Stimulated activated naive CD8-positive, alpha-beta T cell treated with anti-CD3 and anti-CD28 coated beads, Interleukin-15, amount 100 ng/mL, for 72 hours (primary cell): Measurements from ENCODE around the gene CEP83.

Experiments
- ATAC-seq: fragments of 150-1000 bp; cut with Tn5 transposase; 2 replicates; pipeline ENCODE4 v1.10.0; 2021; ENCODE audit warnings: mild to moderate bottlenecking, moderate library complexity
- DNase-seq, 2 donors: peaks; one replicate each; pipeline ENCODE4 v3.0.0; 2021 to 2022
- H3K27ac Mint-ChIP-seq, 2 donors: one replicate each; pipeline ENCODE4 v1.8.0; 2022; ENCODE audit warnings: mild to moderate bottlenecking in 2 of 2, mixed read lengths in 2 of 2, moderate library complexity in 2 of 2
- H3K27me3 Mint-ChIP-seq: one replicate; pipeline ENCODE4 v1.8.0; 2022; ENCODE audit warnings: mixed read lengths
- H3K4me1 Mint-ChIP-seq: one replicate; pipeline ENCODE4 v1.8.0; 2022; ENCODE audit warnings: mild to moderate bottlenecking, mixed read lengths
- H3K4me3 Mint-ChIP-seq, 2 donors: one replicate each; pipeline ENCODE4 v1.8.0; 2022; ENCODE audit warnings: mild to moderate bottlenecking in 2 of 2, mixed read lengths in 2 of 2, moderate library complexity in 1 of 2
- H3K9me3 Mint-ChIP-seq, 2 donors: one replicate each; pipeline ENCODE4 v1.8.0; 2022; ENCODE audit warnings: mixed read lengths in 2 of 2

Gene CEP83

DNA sequence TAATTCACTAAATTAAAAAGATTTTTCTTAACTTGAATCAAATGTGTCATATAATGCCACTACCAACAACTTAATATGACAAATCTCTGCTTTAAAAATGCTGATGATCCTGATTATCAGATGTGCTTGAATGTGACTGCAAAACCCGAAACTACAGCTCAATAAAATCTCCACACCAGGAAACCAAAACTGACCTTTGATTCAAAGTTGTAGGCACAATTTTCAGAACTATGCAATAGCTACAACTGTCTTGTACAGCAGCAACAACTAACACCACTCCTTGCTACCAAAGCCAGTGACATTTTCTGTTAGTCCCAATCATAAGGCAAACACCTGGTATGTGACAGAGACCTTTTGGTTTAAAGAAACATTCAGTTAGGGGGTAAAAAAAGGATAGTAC, 147.3 kb downstream of the CEP83 start:
- peaks cover 13% of the 10 kb centered on the region for H3K4me1 Mint-ChIP-seq
- no peak overlapping the region for H3K4me3 Mint-ChIP-seq
- no peak overlapping the region for H3K27ac Mint-ChIP-seq
- H3K27me3 Mint-ChIP-seq: no peaks in the 10 kb centered on the region
- no peak for DNase-seq
- H3K9me3 Mint-ChIP-seq: peaks cover 5 to 21% of the 10 kb centered on the region in 2 donors
- no peak for ATAC-seq

- Mint-ChIP-seq H3K27ac (no peak overlapping the region), H3K9me3 (peaks cover 0 to 3% of the 10 kb centered on the region in 2 donors), H3K4me3 (no peak overlapping the region), H3K27me3 (no peaks in the 10 kb centered on the region), H3K4me1 (peaks cover 40% of the 10 kb centered on the region)
- DNase-seq (no peak), ATAC-seq (no peak)
Measured at GRCh38 chr12:94309373-94309772, 150.3 kb downstream of the CEP83 start.

- DNase-seq: no peak
Measured at GRCh38 chr12:94308612-94309011, 151.1 kb downstream of the CEP83 start.

DNA sequence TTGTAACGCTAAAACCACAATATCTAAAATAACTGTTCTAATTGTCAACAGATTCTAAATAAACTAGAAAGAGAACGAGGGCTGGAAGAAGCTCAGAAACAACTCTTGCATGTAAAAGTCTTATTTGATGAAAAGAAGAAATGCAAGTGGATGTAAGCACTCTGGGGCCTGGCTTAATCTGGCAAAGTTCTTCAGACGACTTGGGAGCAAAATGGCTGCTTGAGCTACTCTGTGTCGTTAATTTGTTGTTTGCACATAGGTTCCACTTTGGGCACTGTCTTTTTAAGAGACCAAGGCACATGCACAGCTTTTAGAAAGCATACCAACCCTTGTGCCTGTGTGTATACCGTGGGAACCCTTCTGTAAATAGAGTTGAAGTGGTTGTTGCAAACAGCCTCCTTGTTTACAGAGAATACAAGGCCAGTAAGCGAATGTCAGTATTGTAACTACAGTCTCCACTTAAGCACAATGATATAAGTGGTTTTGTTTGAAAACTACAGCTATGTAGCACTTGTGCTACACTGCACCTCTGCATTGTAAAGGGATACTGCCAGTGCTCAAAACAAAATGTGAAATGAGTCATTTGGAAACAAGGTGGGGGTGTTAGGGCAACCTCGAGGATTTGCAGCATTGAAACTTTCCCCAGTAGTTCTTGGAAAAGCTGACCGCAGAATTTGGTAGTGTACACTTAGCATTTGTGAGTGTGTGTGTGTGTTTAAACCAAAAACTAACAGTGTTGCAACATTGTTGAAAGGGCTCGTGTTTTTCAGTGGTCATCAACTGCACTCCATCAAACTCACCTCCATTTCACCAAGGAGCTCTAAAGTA, 154.3 kb downstream of the CEP83 start:
- ATAC-seq (peak; percentile 96), DNase-seq (peak; percentile 63 to 79)
- Mint-ChIP-seq H3K4me3 (peak overlapping the region; percentile 39 to 68), H3K9me3 (no peaks in the 10 kb centered on the region), H3K27ac (peak overlapping the region; percentile 67 to 82), H3K4me1 (peaks cover 46% of the 10 kb centered on the region), H3K27me3 (no peaks in the 10 kb centered on the region)

More at GRCh38 chr12:94308612-94309011, 151.1 kb downstream of the CEP83 start:
- no peak for ATAC-seq
- Mint-ChIP-seq H3K27ac (no peak overlapping the region), H3K4me3 (no peak overlapping the region), H3K4me1 (peaks cover 45% of the 10 kb centered on the region), H3K27me3 (no peaks in the 10 kb centered on the region), H3K9me3 (no peaks in the 10 kb centered on the region)

DNA sequence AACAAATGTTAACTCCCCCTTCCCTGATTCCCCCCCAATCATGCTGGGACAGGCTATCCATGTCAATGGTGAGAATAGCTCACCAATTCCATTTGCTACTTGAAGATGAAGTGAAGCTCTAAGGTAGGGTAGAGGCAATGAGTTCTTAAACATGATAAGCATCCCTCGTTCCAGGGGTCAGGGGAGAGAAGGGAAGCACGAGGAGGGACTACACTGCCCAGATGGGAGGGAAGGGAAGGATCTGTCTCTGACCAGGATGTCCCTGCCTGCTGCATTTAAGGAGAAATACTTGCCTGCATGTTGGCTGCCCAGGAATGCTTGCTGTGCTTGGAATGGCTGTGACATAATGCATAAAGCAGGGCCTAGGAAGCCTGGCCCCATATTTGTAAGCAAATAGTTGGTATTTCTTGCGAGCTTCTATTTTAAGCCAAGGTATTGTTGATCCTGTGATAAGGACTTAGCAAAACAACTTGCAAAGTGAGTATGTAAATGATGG, 155.1 kb downstream of the CEP83 start:
- Mint-ChIP-seq H3K9me3 (no peaks in the 10 kb centered on the region), H3K4me3 (peak overlapping the region in 1 of 2 donors; percentile 58), H3K4me1 (peaks cover 43% of the 10 kb centered on the region), H3K27ac (no peak overlapping the region), H3K27me3 (no peaks in the 10 kb centered on the region)
- DNase-seq (no peak), ATAC-seq (no peak)

DNA sequence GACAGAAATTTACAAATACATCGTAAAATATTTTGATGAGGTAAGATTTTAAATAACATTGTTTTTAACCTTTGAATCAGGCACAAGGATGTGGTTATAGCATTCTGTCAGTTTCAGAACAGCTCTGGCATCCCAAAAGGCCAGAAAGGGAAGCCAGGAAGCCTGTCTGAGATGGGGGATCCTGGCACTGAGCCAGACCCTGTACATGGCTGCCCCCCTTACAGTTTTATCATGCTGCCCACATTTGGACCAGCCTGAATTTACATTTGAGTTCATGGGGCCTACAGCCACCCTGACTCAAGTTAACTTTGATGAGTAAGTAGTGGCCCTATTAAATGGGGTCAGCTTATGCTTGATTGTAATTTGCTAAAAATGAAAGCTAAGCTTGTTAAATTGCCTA, 155.7 kb downstream of the CEP83 start:
- no peaks in the 10 kb centered on the region for H3K9me3 Mint-ChIP-seq
- peaks cover 42% of the 10 kb centered on the region for H3K4me1 Mint-ChIP-seq

GRCh38 chr12:94299846-94300245, 159.8 kb downstream of the CEP83 start:
- no peaks in the 10 kb centered on the region for H3K27me3 Mint-ChIP-seq
- no peak for ATAC-seq
- H3K27ac Mint-ChIP-seq: no peak overlapping the region
- no peak overlapping the region for H3K4me3 Mint-ChIP-seq
- H3K4me1 Mint-ChIP-seq: peaks cover 13% of the 10 kb centered on the region
- H3K9me3 Mint-ChIP-seq: no peaks in the 10 kb centered on the region
- no peak for DNase-seq

More for the DNA sequence above, 155.7 kb downstream of the CEP83 start:
- ATAC-seq (no peak), DNase-seq (no peak)
- no peak overlapping the region for H3K4me3 Mint-ChIP-seq
- no peak overlapping the region for H3K27ac Mint-ChIP-seq
- no peaks in the 10 kb centered on the region for H3K27me3 Mint-ChIP-seq

DNA sequence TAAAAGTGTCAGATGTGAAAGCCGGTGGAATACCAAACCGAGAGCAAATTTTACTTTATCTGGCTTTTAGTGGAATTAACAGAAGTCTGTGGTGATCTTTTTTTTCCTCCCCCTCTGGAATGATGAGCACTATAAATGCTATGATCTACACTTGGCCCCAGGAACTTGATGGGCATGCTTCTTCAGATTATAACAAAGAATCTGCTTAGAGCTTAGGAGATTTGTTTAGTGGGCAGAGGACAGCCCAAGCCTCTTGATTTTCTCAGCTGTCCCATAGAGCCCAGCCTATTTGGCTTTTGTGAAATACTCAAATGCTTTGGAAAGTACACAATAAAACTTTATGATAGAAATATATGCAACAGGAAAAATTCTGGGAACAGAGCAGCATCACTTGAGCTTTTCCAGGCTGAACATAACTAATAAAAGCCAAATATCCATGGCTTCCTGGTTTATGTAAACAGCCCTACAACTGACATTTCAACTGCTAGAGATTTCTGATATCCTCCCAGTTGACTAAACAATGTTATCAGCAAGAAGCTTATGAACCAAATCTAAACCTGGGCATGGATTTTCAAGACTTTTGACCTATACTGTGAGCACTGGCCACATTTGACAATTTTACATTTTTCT, 161.7 kb downstream of the CEP83 start:
- DNase-seq (no peak), ATAC-seq (no peak)
- Mint-ChIP-seq H3K9me3 (no peaks in the 10 kb centered on the region), H3K27me3 (no peaks in the 10 kb centered on the region), H3K4me3 (no peak overlapping the region), H3K4me1 (no peaks in the 10 kb centered on the region), H3K27ac (no peak overlapping the region)

DNA sequence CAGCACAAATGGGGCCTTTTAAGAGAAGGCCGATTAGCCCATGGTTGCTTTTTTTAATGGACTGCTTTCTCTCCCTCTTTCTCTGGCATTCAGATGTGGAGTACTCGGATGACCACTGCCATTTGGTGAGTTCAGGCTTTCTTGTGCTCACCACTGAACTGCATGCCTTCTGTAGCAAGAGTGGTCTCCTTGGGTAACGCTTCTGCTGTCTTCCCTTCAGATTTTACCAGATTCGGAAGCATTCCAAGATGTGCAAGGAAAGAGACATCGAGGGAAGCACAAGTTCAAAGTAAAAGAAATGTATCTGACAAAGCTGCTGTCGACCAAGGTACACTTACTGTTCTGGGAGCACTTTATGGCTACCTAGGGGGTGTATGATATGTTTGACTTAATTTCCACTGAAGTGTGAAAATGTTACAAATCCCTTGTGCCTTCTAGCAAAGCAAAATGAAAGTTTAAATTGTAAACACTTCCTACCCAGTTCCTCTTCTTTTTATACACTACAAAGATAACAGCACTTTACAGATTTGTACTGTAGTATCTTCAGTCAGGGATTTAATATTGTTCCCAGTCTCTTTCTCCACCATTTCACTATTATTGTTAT, 162.5 kb downstream of the CEP83 start:
- Mint-ChIP-seq H3K4me1 (no peaks in the 10 kb centered on the region), H3K27ac (no peak overlapping the region), H3K4me3 (no peak overlapping the region), H3K9me3 (no peaks in the 10 kb centered on the region), H3K27me3 (no peaks in the 10 kb centered on the region)
- DNase-seq (no peak), ATAC-seq (no peak)

DNA sequence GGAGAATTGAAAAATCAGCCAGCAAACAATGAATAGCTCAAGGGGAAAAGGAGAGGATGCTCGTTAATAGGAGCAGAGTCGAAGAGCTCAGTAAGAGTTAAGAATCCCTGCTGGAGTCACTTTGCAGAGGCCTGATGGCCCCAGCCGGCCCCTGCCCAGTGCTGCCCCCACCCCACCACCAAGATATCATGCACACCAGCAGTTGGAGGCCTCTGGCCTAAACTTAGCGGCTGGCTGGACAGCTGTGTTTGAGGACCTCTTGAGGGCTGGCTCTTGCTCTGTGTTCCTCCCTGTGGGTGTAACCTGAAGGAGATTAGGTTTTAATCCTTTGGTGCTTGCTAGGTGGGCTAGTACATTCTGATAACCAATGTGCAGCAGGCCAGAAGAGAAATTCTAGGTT, 169.3 kb downstream of the CEP83 start:
- no peaks in the 10 kb centered on the region for H3K27me3 Mint-ChIP-seq
- DNase-seq (no peak), ATAC-seq (no peak)
- H3K9me3 Mint-ChIP-seq: no peaks in the 10 kb centered on the region
- no peaks in the 10 kb centered on the region for H3K4me1 Mint-ChIP-seq
- H3K27ac Mint-ChIP-seq: no peak overlapping the region
- H3K4me3 Mint-ChIP-seq: no peak overlapping the region

GRCh38 chr12:94289461-94290312, 170.0 kb downstream of the CEP83 start:
- ATAC-seq (no peak), DNase-seq (no peak)
- no peaks in the 10 kb centered on the region for H3K4me1 Mint-ChIP-seq
- H3K9me3 Mint-ChIP-seq: no peaks in the 10 kb centered on the region
- no peak overlapping the region for H3K27ac Mint-ChIP-seq
- H3K27me3 Mint-ChIP-seq: no peaks in the 10 kb centered on the region
- H3K4me3 Mint-ChIP-seq: no peak overlapping the region

GRCh38 chr12:94287245-94287628, 172.4 kb downstream of the CEP83 start:
- DNase-seq (no peak), ATAC-seq (no peak)
- H3K4me3 Mint-ChIP-seq: no peak overlapping the region
- peaks cover 16% of the 10 kb centered on the region for H3K4me1 Mint-ChIP-seq
- H3K27ac Mint-ChIP-seq: no peak overlapping the region
- H3K9me3 Mint-ChIP-seq: no peaks in the 10 kb centered on the region
- no peaks in the 10 kb centered on the region for H3K27me3 Mint-ChIP-seq

- no peak for ATAC-seq
- H3K9me3 Mint-ChIP-seq: no peaks in the 10 kb centered on the region
- no peak overlapping the region for H3K27ac Mint-ChIP-seq
- no peaks in the 10 kb centered on the region for H3K27me3 Mint-ChIP-seq
- H3K4me3 Mint-ChIP-seq: no peak overlapping the region
- H3K4me1 Mint-ChIP-seq: peaks cover 21% of the 10 kb centered on the region
- DNase-seq: no peak
Measured at GRCh38 chr12:94286583-94287244, 173.0 kb downstream of the CEP83 start.

- Mint-ChIP-seq H3K27me3 (no peaks in the 10 kb centered on the region), H3K9me3 (no peaks in the 10 kb centered on the region), H3K27ac (no peak overlapping the region), H3K4me3 (no peak overlapping the region), H3K4me1 (peaks cover 22% of the 10 kb centered on the region)
- ATAC-seq (no peak), DNase-seq (no peak)
Measured at GRCh38 chr12:94285943-94286582, 173.6 kb downstream of the CEP83 start.
